HCEC 1CT (cell line): ENCODE data around the gene RERG.
A peak's percentile ranks its signal among the peaks of the same experiment; 100 is the strongest.

Experiments
- DNase-seq: peaks from one replicate; pipeline ENCODE4 v3.0.0-alpha.2; 2017

The RERG gene

GRCh38 chr12:15184484-15184883 lies 36.7 kb downstream of the RERG start:
- no peak for DNase-seq

GRCh38 chr12:15183821-15184220 lies 37.4 kb downstream of the RERG start:
- DNase-seq: no peak

GRCh38 chr12:15181017-15181683 lies 40.1 kb downstream of the RERG start:
- peak; percentile 9 for DNase-seq

GRCh38 chr12:15180325-15180724 lies 40.9 kb downstream of the RERG start:
- DNase-seq: no peak

GRCh38 chr12:15179672-15180071 lies 41.5 kb downstream of the RERG start:
- DNase-seq: peak; percentile 62

GRCh38 chr12:15173142-15173541 lies 48.1 kb downstream of the RERG start:
- DNase-seq: no peak

GRCh38 chr12:15172060-15172822 lies 49.0 kb downstream of the RERG start:
- no peak for DNase-seq

- DNase-seq: no peak
These were observed 50.1 kb downstream of the RERG start for GRCh38 chr12:15171012-15171655.

GRCh38 chr12:15168026-15168678 lies 53.1 kb downstream of the RERG start:
- DNase-seq: no peak

GRCh38 chr12:15165012-15165659 lies 56.1 kb downstream of the RERG start:
- DNase-seq: peak; percentile 56

- peak; percentile 74 for DNase-seq
These were observed 57.9 kb downstream of the RERG start for GRCh38 chr12:15163030-15163976.

GRCh38 chr12:15158083-15158482 lies 63.1 kb downstream of the RERG start:
- no peak for DNase-seq

GRCh38 chr12:15157269-15157671 lies 63.9 kb downstream of the RERG start:
- no peak for DNase-seq

GRCh38 chr12:15155271-15155670 lies 65.9 kb downstream of the RERG start:
- DNase-seq: peak; percentile 12

GRCh38 chr12:15154103-15154502 lies 67.1 kb downstream of the RERG start:
- DNase-seq: no peak

- DNase-seq: peak; percentile 95
These were observed 68.3 kb downstream of the RERG start for GRCh38 chr12:15152868-15153267.

GRCh38 chr12:15152456-15152855 lies 68.8 kb downstream of the RERG start:
- DNase-seq: peak; percentile 56

GRCh38 chr12:15151161-15152091 lies 69.8 kb downstream of the RERG start:
- DNase-seq: peak; percentile 44

- DNase-seq: peak; percentile 17
These were observed 74.6 kb downstream of the RERG start for GRCh38 chr12:15146585-15146984.

- DNase-seq: no peak
These were observed 77.8 kb downstream of the RERG start for GRCh38 chr12:15143467-15143866.

GRCh38 chr12:15142711-15143110 lies 78.5 kb downstream of the RERG start:
- DNase-seq: no peak
